ENCODE data around the gene USE1. TPM values are rescaled to one million over a fixed set of nuclear protein-coding genes. Genes with fewer than 3 reads are reported as not detected.

The USE1 gene
- total RNA-seq, 2 donors from 2014 or later, result 27.2 to 32.8 TPM

DNA sequence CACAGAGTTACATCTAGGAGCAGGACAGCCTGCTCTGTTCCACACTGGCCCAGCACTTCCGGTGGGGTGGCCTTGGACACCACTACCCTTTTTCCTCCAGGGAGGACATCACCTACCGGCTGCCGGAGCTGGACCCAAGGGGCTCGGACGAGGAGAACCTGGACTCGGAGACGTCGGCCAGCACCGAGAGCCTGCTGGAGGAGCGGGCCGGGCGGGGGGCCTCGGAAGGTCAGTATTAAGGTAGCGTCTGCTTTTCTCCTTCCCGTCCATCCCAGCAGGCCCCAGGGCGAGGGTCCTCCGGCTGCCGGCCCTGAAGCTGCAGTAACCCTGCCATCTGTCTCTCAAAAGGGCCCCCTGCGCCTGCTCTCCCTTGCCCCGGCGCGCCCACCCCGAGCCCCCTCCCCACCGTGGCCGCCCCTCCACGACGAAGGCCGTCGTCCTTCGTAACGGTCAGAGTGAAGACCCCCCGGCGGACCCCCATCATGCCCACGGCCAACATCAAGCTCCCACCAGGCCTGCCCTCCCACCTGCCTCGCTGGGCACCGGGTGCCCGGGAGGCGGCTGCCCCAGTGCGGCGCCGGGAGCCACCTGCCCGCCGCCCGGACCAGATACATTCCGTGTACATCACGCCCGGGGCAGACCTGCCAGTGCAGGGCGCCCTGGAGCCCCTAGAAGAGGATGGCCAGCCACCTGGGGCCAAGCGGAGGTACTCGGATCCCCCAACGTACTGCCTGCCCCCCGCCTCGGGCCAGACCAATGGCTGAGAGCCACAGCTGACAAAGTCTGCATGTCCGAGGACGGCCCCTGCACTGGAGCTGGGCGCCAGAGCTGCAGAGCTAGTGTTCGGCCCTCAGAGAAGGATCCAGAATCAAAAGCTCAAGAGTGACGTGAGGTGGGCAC, 3.4 kb upstream of the USE1 start:
- Mint-ChIP-seq H3K9me3 (no peaks in the 10 kb centered on the region), H3K4me1 (ENCODE audit: low read depth) (peaks cover 27% of the 10 kb centered on the region), H3K4me3 (no peak overlapping the region), H3K27me3 (ENCODE audit: low read depth) (no peaks in the 10 kb centered on the region), H3K27ac (no peak overlapping the region), H3K36me3 (ENCODE audit: insufficient read depth in 2 of 2) (peaks cover 0 to 13% of the 10 kb centered on the region in 2 donors)
- ATAC-seq (replicated peaks in 1 of 2) (no peak), DNase-seq (no peak)

DNA sequence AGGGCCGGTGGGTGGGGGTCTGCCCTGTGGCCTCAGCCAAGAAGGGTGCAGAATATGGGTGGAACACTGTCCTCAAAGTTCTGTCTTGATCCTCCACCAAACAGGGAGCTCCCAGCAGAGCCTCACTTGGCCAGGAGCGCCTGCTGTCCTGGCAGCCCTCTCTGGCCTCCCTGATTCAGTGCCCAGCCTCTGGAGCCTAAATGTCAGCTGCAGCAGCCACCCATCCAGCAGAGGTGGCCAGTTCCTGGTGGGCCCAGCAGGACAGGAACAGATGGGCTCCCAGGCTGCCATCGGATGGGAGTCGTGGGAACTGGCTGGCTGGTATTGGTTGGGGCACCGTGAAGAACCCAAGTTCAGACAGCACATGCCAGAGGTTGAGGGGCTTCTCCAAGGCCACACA, 1.8 kb upstream of the USE1 start:
- Mint-ChIP-seq H3K9me3 (no peaks in the 10 kb centered on the region), H3K36me3 (ENCODE audit: insufficient read depth in 2 of 2) (peaks cover 0 to 15% of the 10 kb centered on the region in 2 donors), H3K4me1 (ENCODE audit: low read depth) (peaks cover 27% of the 10 kb centered on the region), H3K4me3 (no peak overlapping the region), H3K27me3 (ENCODE audit: low read depth) (no peaks in the 10 kb centered on the region), H3K27ac (no peak overlapping the region)
- DNase-seq (no peak), ATAC-seq (replicated peaks in 1 of 2) (no peak)

DNA sequence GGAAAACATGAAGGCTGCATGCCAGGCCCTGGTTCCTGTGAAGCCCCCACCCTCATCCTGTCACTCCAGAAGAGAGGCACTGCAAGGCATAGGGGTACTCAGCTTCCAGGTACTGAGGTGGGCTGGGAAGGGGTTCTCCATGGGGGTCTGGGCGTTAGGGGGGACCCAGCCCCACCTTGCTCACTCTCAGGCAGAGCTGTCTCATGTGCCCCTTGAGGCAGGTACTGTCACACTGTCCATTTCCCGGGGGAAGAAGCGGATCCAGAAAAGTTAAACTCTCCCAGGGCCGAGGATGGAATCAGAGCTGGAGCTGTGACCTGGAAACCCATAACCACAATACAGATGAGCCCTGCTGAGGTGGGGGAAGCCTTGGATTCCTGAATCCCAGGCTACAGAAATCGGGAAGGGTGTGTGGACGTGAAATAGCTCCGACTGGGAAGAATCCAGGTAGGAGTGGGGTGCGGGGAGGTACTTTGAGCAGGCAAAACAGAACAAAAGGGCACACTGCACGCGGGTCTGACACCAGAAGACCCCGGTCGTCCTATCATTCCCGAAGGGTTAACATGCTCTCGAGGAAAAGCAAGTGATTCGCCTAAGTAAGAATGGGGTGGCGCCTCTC, 540 bp upstream of the USE1 start:
- H3K4me3 Mint-ChIP-seq, result peak overlapping the region; percentile 85 to 87
- H3K27me3 Mint-ChIP-seq (ENCODE audit: low read depth), result no peaks in the 10 kb centered on the region
- H3K9me3 Mint-ChIP-seq, result no peaks in the 10 kb centered on the region
- peaks cover 26% of the 10 kb centered on the region for H3K4me1 Mint-ChIP-seq (ENCODE audit: low read depth)
- ATAC-seq (replicated peaks in 1 of 2), result no peak
- H3K36me3 Mint-ChIP-seq (ENCODE audit: insufficient read depth in 2 of 2), result peaks cover 2 to 15% of the 10 kb centered on the region in 2 donors
- no peak for DNase-seq
- H3K27ac Mint-ChIP-seq, result peak overlapping the region; percentile 93

DNA sequence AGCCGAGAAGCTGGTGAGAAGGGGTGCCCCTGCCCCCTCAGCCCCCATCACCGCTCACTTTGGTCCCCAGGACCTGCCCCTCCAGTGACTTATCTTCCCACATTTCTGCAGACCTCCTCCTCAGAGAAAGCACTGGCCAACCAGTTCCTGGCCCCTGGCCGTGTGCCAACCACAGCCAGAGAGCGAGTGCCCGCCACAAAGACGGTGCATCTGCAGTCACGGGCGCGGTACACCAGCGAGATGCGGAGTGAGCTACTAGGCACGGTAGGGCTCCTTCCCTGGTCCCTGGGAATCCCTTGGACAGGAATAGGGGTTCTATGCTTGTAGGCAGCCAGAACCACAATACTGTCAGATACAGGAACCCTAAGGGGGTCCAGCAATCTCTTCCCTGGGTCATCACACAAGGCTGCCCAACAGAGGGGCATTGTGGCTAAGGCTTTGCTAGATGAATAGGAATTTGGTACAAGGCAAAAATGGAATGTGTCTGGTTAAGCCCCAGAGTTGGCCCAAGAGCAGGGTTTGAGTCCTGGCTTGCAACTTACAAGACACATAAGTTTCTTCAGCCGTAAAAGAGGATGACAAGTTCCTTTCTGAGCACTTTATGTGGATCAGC, 1.0 kb downstream of the USE1 start:
- DNase-seq (no peak), ATAC-seq (replicated peaks in 1 of 2) (no peak)
- no peaks in the 10 kb centered on the region for H3K27me3 Mint-ChIP-seq (ENCODE audit: low read depth)
- H3K4me3 Mint-ChIP-seq, result peak overlapping the region; percentile 85 to 87
- no peak overlapping the region for H3K27ac Mint-ChIP-seq
- peaks cover 30% of the 10 kb centered on the region for H3K4me1 Mint-ChIP-seq (ENCODE audit: low read depth)
- H3K9me3 Mint-ChIP-seq, result no peaks in the 10 kb centered on the region
- peaks cover 2 to 12% of the 10 kb centered on the region in 2 donors for H3K36me3 Mint-ChIP-seq (ENCODE audit: insufficient read depth in 2 of 2)

DNA sequence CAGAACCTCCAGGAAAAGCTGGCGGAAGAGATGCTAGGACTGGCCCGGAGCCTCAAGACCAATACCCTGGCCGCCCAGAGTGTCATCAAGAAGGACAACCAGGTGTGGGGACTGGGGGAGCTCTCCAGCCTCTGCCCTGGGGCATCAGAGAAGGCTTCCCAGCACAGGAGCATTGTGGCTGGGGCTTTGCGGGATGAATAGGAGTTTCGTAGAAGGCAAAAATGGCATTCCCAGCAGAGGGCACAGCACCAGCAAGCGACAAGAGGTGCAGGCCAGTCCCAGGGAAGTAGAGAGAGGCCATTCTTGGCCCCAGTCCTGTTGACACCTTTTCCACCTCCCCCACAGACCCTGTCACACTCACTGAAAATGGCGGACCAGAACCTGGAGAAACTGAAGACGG, 4.1 kb downstream of the USE1 start:
- Mint-ChIP-seq H3K9me3 (no peaks in the 10 kb centered on the region), H3K36me3 (ENCODE audit: insufficient read depth in 2 of 2) (peaks cover 2 to 12% of the 10 kb centered on the region in 2 donors), H3K4me3 (no peak overlapping the region), H3K27ac (no peak overlapping the region), H3K4me1 (ENCODE audit: low read depth) (peaks cover 27% of the 10 kb centered on the region), H3K27me3 (ENCODE audit: low read depth) (no peaks in the 10 kb centered on the region)
- ATAC-seq (replicated peaks in 1 of 2) (no peak), DNase-seq (no peak)

DNA sequence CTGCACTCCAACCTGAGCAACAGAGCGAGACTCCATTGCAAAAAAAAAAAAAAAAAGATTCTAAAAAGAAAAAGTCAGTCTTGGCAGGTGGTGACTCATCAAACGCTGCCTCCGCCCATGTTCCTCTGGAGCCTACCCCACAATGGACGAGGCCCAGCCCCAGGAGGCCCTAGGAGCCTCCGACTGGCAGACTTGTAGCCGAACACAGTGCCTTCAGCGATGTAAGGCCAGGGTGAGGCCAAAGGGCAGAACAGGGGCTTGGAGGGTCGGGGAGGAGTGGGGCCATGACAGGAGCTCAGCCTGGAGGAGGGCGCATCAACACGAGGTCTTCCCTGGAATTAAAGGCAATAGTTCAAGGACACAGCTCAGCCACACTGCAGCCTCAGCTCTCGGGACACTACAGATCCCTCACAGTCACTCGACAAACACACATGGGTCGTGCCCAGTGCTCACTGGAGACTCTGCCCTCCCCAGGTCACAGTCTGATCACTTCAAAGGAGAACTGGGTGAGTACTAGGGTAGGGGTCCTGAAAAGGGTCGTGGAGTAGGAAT, 5.1 kb downstream of the USE1 start:
- Mint-ChIP-seq H3K27ac (no peak overlapping the region), H3K9me3 (no peaks in the 10 kb centered on the region)
- ATAC-seq (replicated peaks in 1 of 2), result peak in 1 of 2 donors; percentile 8

DNA sequence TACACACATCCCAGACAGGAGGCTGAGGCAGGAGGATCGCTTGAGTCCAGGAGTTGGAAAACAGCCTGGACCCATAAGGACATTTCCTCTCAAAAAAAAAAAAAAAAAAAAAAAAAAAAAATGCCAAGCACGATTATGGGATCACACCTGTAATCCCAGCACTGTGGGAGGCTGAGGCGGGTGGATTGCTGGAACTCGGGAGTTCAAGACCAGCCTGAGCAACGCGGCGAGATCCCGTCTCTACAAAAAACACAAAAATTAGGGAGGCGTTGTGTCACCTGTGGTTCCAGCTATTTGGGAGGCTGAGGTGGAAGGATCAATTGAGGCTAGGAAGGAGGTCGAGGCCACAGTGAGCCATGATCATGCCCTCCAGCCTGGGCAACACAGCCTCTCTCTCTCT, 9.9 kb downstream of the USE1 start:
- Mint-ChIP-seq H3K36me3 (ENCODE audit: insufficient read depth in 2 of 2) (no peaks in the 10 kb centered on the region), H3K4me1 (ENCODE audit: low read depth) (peaks cover 21% of the 10 kb centered on the region), H3K27me3 (ENCODE audit: low read depth) (no peaks in the 10 kb centered on the region), H3K4me3 (peak overlapping the region; percentile 39 to 75), H3K9me3 (no peaks in the 10 kb centered on the region), H3K27ac (no peak overlapping the region)
- ATAC-seq (replicated peaks in 1 of 2) (no peak), DNase-seq (no peak)

More for the DNA sequence above, 5.1 kb downstream of the USE1 start:
- no peak overlapping the region for H3K4me3 Mint-ChIP-seq
- peaks cover 2 to 12% of the 10 kb centered on the region in 2 donors for H3K36me3 Mint-ChIP-seq (ENCODE audit: insufficient read depth in 2 of 2)
- peaks cover 23% of the 10 kb centered on the region for H3K4me1 Mint-ChIP-seq (ENCODE audit: low read depth)
- no peak for DNase-seq
- no peaks in the 10 kb centered on the region for H3K27me3 Mint-ChIP-seq (ENCODE audit: low read depth)

DNA sequence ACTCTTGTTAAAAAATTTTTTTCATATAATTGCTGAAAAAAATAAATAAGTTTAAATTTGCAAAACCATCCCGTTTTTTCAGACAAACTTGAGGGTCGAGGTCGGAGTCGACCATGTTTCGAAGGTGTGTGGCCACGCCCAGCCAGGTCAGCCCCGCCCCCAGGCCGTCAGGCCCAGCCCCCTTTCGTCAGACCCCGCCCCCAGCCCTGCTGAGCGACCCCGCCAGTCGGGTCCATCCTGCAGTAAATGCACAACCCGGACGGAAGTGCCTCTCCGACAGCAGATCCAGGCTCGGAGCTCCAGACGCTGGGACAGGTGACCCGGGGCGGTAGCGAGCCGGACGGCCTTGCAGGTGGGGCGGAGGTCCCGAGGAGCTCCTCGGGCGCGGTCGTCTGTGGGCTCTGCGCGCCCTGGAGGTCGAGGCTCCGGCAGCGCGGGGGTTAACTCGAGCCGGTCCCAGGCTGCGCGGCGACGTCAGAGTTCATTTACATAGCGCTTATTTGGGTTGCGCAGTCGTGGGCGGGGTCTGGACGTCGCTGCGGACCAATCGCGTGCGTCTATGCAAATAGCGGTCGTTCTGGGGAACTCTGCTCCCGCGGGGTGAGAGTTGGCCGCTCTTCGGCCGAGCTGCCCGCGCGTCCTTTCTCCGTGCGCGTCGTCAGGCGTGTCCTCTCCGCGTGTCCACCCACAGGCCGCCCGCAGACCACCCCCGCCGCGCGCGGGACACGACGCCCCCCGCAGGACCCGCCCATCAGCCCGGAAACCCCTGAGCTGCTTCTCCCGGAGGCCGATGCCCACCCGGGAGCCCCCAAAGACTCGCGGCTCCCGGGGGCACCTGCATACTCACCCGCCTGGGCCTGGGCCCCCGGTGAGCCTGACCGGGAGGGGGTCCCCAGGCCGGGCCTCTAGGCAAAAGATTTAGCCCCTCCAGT, 11.1 kb downstream of the USE1 start, which contains the start of gene OCEL1:
Gene OCEL1, plus strand, starts transcription at position 225 of the 932 bp plus-strand sequence. Its CDS starts 22 bp downstream, at position 247.
- ATAC-seq (replicated peaks in 1 of 2), result peak; percentile 91 to 95
- Mint-ChIP-seq H3K9me3 (no peaks in the 10 kb centered on the region), H3K27ac (peak within 1 kb of the TSS; percentile 69), H3K4me1 (ENCODE audit: low read depth) (peaks cover 21% of the 10 kb centered on the region), H3K27me3 (ENCODE audit: low read depth) (no peaks in the 10 kb centered on the region), H3K4me3 (peak within 1 kb of the TSS; percentile 93), H3K36me3 (ENCODE audit: insufficient read depth in 2 of 2) (no peaks in the 10 kb centered on the region)
- peak; percentile 96 to 98 for DNase-seq

DNA sequence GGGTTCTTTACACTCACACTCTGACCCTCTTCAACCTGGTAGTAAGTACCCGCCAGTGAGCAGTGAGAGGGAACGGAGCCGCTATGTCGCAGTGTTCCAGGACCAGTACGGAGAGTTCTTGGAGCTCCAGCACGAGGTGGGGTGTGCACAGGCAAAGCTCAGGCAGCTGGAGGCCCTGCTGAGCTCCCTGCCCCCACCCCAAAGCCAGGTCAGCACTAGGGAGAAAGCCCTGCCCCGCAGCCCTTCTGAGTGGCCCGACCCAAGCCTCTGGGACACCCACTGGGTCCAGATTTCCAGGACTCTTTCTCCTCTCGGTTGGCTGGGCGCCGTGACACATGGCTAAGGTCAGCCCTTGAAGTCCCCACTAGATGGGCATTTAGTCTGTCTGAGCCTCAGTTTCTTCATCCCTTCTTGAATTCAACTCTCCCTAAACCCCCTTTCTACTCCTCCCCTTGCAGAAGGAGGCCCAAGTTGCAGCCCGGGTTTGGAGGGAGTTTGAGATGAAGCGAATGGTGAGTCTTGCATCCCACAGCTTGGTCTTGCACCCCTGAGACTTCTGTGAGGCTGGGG, 12.7 kb downstream of the USE1 start:
- peaks cover 21% of the 10 kb centered on the region for H3K4me1 Mint-ChIP-seq (ENCODE audit: low read depth)
- ATAC-seq (replicated peaks in 1 of 2) (no peak), DNase-seq (no peak)
- no peaks in the 10 kb centered on the region for H3K36me3 Mint-ChIP-seq (ENCODE audit: insufficient read depth in 2 of 2)
- H3K27ac Mint-ChIP-seq, result no peak overlapping the region
- no peak overlapping the region for H3K4me3 Mint-ChIP-seq
- no peaks in the 10 kb centered on the region for H3K9me3 Mint-ChIP-seq
- H3K27me3 Mint-ChIP-seq (ENCODE audit: low read depth), result no peaks in the 10 kb centered on the region

DNA sequence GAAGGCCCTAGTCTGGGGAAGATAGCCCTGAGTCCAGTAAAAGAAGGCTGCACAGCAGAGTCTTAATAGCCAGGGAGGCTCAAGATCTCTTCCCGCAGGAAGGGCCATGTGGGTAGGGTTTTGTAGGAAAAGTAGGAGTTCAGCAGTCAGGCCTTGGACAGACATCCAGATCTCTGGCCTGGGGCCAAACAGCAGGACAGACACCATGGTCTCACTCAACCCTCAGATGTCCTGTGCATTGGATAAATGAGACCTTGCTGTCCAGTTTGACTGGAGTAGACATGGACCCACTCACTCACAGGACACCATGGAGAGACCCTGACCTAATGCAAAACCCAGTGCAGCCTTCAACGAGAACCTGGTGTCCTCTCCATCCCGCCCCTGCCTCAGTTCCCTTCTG, 14.7 kb downstream of the USE1 start:
- Mint-ChIP-seq H3K27ac (no peak overlapping the region), H3K36me3 (ENCODE audit: insufficient read depth in 2 of 2) (no peaks in the 10 kb centered on the region), H3K4me3 (no peak overlapping the region), H3K9me3 (no peaks in the 10 kb centered on the region), H3K4me1 (ENCODE audit: low read depth) (peaks cover 36% of the 10 kb centered on the region), H3K27me3 (ENCODE audit: low read depth) (no peaks in the 10 kb centered on the region)
- no peak for DNase-seq
- ATAC-seq (replicated peaks in 1 of 2), result no peak

DNA sequence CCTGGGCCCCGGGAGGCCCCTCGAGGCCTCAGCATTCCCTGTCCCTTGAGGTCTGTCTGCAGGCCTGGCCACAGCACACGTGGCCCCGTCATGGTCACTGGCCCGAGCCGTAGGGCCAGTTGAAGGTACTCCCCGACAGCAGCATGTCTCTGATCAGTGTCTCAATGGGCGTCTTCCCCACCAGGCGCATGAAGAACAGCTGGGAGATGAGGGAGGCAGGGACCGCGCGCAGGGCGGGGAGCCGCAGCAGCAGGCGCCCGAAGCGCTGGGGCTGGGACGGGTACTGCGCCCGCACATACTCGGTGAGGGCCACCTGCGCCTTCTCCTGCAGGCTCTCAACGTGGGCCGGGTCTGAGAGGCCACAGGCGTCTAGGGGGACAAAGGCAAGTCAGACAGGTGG, 17.1 kb downstream of the USE1 start:
- H3K9me3 Mint-ChIP-seq, result no peaks in the 10 kb centered on the region
- H3K27me3 Mint-ChIP-seq (ENCODE audit: low read depth), result no peaks in the 10 kb centered on the region
- peaks cover 21% of the 10 kb centered on the region for H3K4me1 Mint-ChIP-seq (ENCODE audit: low read depth)

DNA sequence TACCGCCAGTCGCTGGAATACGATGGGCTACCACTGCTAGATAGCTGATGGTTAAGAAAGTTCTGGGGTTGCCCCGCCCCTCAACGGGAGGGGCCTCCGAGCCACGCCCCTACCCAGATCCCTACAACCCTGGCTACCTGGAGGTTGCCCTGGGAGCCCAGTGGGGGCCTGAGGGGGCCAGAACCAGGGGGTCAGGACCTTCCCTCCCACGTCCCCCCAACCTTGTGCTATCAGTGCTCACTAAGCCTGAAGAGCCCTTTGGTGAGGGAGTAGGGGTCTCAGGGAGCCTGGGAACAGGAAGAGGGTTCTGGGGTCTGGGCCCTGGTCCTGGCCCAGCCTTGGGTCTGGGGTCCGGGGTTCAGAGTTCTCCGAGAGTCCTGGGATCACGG, 19.7 kb downstream of the USE1 start:
- ATAC-seq (replicated peaks in 1 of 2) (peak; percentile 67 to 78), DNase-seq (peak; percentile 70 to 80)
- Mint-ChIP-seq H3K4me1 (ENCODE audit: low read depth) (peaks cover 14% of the 10 kb centered on the region), H3K27me3 (ENCODE audit: low read depth) (no peaks in the 10 kb centered on the region), H3K9me3 (no peaks in the 10 kb centered on the region), H3K4me3 (peak overlapping the region; percentile 84 to 87), H3K27ac (no peak overlapping the region), H3K36me3 (ENCODE audit: insufficient read depth in 2 of 2) (no peaks in the 10 kb centered on the region)

More for the DNA sequence above, 17.1 kb downstream of the USE1 start:
- H3K4me3 Mint-ChIP-seq, result no peak overlapping the region
- ATAC-seq (replicated peaks in 1 of 2), result no peak
- no peaks in the 10 kb centered on the region for H3K36me3 Mint-ChIP-seq (ENCODE audit: insufficient read depth in 2 of 2)
- no peak overlapping the region for H3K27ac Mint-ChIP-seq
- DNase-seq, result no peak
